Measurements from ENCODE around the gene EPS8L1.

DNA sequence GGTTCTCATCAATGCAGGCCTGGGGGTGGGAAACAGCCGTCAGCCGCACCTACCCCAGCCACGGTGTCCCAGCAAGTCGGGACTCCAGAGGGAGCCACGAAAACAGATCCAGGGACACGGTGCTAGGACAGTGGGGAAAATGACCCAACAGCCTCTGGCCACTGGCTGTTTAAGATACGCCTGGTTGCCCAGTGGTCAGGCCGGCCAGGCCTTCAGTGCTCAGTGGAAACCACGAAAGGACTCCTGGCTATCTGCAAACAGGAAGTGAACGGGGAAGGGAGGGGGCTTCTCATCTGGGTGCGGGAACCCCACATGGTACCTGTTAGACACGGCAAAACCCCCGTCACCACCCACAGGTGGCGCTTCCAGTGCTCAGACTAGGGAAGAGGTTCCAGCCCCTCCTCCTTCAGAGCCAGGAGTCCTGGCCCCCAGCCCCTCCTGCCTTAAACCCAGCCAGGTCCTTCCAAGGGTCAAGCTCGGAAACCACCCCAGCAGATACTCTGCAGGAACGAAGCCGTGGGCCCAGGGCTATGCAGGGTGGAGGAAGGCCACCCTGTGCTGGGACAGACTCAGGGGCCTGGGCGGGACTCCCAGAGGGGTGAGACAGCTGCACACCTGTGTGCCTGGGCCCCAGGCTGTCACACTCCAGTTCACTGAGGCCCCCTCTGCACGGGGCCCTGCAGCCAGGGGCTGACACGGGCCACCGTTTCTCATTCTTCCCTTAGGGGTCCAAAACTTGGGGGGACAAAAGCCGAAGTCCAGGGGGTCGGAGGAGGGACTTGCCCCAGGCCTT lies 37.3 kb downstream of the EPS8L1 start:
- TF ChIP-seq EZH2 (IDR thresholded peaks at IDR 0.05; ENCODE audit: low read length): no peak
- TF ChIP-seq, protein P1, sequence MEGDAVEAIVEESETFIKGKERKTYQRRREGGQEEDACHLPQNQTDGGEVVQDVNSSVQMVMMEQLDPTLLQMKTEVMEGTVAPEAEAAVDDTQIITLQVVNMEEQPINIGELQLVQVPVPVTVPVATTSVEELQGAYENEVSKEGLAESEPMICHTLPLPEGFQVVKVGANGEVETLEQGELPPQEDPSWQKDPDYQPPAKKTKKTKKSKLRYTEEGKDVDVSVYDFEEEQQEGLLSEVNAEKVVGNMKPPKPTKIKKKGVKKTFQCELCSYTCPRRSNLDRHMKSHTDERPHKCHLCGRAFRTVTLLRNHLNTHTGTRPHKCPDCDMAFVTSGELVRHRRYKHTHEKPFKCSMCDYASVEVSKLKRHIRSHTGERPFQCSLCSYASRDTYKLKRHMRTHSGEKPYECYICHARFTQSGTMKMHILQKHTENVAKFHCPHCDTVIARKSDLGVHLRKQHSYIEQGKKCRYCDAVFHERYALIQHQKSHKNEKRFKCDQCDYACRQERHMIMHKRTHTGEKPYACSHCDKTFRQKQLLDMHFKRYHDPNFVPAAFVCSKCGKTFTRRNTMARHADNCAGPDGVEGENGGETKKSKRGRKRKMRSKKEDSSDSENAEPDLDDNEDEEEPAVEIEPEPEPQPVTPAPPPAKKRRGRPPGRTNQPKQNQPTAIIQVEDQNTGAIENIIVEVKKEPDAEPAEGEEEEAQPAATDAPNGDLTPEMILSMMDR (optimal IDR thresholded peaks at IDR 0.05 in 1 of 3, IDR thresholded peaks at IDR 0.05 in 1 of 3, conservative IDR thresholded peaks at IDR 0.05 in 1 of 3; ENCODE audit: extremely low read depth in 1 of 3, insufficient read depth in 2 of 3, low read length in 3 of 3): no peak

Data from keratinocyte (primary cell).